ENCODE data around the gene BEX3.
"Not testable (repeated sequence)": the region's sequence is repeated elsewhere in the genome, so short reads cannot be mapped to it uniquely, and the experiment has no call there.

The BEX3 gene

DNA sequence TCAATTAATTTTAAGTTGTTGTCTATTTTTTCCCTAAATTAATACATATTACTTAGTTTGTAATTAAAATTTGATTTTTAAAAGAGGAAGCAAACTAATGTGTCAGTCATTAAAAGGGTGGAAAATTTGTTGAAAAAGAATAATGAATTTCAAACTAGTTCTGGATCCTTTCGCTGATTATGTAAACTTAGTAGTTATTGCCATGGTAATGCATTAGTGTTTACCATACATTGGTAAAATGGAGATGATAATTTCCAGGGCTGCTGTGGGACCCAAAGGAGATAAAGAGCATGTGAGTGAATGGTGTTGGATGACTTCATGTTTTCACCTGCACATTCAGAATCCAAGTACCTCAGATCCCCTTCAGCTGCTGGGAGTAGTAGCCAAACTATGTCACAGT, 6.5 kb downstream of the BEX3 start:
- DNase-seq (ENCODE audit: low read depth, low spot score) = no peak

DNA sequence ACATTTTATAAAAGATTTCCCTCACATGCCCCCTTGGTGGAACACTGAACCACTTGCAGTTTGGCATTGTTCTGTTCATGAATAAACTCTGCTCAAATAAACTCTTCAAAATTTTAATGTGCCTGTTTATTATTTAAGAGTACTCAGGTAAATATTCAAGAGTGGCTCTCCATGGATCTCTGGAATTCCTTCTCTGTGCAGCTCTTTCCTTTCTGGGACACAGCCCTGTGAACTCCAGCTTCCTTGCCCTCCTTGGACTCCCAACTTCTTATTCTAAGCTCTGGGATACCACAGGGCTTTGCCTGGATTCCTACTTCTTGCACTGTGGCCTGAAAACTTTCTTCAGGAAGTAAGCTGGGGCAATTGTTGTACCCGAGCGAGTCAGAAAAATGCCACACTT, 8.3 kb downstream of the BEX3 start:
- no peak for DNase-seq (ENCODE audit: low read depth, low spot score)

DNA sequence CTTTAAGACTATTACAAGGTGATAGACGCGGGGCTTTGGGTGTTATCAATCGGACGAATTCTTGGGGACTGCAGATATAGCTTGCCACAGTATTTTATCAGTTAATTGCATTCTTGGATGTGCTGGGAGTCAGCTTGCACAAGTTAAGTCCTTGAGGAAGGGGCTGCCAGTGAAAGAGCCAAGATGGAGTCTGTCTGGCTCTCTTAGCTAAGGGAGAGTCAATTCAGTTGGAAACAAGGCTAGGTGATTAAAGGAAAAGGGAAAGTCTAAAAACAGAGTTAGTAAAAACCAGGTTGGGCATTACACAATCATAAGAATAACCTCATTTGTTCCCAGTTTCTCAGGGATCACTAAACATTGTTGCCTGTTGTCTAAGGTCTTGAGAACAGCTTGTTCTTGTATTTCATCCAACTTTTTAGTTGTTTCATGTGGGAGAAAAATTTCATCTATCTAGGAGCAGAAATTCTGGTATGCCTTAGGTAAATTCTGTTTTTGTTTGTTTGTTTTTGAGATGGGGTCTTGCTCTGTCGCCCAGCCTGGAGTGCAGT, 9.0 kb downstream of the BEX3 start:
- not testable (repeated sequence) for DNase-seq (ENCODE audit: low read depth, low spot score)

DNA sequence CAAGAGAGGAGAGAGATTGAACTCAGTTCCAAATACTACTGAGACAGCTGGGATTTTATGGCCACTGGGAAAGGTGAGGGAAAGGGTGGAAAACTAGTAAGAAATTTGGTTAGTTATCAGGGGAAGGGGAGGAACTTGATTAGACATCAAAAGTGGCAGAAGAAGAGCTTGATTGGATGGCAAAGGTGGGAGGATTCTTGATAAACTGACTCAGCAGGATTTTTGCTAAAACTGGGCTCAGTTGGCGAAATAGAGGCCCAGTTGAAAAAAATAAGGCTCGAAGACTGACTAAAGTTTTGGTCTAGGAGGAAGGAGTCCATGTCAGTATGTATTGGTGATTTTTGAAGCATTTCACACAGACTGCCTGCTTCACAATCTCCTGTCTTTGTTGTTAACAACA, 10.0 kb downstream of the BEX3 start:
- DNase-seq (ENCODE audit: low read depth, low spot score) = no peak

DNA sequence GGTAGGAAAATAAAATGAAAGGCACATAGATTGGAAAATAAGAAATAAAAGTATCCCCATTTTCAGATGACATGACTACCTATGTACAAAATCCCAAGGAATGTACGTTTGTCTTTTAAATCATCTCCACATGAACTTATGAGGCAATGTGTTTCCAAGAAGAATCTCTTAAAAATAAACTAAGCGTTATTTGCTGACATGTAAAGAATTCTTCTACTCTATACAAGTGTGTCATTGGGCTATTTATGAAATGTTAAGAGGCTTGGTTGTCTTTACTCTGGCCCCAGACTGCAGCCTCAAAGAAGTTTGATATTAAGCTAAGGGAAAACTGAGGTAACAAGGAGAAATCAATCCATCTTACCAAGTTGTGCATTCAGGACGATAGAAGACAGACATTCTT, 17.1 kb downstream of the BEX3 start:
- no peak for DNase-seq (ENCODE audit: low read depth, low spot score)

DNA sequence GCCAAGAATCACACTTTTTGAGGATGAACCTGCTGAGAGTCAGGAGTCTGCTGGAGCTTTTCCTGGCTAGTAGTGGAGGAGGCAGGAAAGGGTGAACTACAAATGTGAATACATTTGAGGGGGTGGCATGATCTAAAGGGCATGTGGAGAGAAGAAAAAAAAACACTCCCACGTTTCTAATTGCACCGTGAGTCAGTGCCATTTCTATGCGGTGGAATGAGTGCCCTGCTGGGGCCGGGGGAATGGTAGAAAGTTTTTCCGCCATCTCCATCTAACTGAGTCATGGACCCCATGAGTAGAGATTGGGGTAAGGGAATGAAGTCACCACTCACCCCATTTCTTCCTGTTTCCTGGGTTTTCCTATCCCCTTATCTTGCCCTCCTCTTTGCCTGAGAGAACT, 19.8 kb downstream of the BEX3 start:
- no peak for DNase-seq (ENCODE audit: low read depth, low spot score)

DNA sequence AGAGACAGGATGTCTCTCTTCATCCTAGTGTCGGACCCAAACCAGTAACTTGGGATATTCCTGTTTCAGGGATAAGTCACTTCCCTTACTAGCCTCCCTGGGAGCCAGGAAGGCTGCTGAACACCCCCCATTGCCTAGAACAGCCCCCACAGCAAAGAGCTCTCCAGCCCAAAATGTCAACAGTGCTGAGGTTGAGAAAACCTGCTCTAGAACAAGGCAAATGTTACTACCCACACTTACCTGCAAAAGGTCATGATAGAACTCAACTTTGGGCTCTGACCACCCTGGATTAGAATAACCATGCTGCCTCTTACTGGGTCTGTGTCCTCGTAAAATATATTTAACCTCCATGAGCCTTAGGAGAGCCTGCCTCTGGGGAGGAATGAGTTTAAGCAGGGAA, 20.3 kb downstream of the BEX3 start:
- no peak for DNase-seq (ENCODE audit: low read depth, low spot score)

DNA sequence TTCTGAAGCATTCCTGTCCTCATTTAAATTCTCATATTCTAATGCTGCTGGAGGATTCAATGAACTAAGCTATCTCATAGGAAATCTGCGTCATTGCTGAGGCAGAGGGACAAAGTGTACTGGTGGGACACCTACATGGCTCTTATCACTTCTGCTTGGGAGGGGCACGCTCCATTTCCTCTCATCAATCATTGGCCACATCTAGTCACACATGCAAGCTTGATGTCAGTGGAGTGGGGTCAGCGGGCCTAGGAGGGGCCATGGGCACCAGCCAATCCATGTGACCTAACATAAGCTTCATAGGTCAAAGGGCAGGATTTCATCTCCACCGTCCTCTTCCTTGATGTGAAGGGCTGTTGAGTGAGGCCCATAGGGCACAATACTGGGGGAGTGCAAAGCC, 21.4 kb downstream of the BEX3 start:
- DNase-seq (ENCODE audit: low read depth, low spot score) = no peak

DNA sequence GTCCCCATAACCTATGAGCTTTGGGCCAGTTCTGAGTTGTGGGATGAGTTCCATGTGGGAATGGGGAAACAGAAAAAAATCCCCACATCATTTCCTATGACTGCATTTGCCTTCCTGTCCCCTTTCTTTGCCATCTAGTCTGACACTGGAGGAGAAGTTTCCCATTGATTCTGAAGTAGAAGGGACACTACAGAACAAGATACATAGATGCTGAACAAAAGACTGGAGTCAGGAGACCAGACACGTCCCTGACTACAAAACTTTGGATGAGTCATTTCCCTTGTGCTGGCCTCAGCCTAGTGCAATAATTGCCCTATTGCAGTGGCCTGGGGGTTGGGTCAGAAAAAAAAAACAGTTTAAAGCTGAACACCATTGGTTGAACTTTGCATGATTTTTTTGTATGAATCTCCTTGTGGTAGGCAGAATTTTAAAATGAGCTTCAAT, 22.1 kb downstream of the BEX3 start:
- no peak for DNase-seq (ENCODE audit: low read depth, low spot score)

DNA sequence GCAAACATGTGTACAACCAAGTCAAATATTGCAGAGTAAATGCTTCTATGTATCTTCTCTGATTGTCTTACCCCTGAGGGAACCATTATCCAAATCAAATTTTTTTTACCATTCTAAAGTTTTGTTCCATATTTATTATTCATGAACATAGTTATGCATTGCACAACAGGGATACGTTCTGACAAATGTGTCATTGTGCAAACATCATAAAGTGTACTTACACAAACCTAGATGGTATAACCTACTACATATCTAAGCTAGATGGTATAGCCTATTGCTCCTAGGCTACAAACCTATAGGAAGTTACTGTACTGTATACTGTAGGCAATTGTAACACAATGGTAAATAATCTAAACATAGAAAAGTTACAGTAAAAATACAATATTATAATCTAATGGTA, 23.4 kb downstream of the BEX3 start:
- DNase-seq (ENCODE audit: low read depth, low spot score) = no peak

DNA sequence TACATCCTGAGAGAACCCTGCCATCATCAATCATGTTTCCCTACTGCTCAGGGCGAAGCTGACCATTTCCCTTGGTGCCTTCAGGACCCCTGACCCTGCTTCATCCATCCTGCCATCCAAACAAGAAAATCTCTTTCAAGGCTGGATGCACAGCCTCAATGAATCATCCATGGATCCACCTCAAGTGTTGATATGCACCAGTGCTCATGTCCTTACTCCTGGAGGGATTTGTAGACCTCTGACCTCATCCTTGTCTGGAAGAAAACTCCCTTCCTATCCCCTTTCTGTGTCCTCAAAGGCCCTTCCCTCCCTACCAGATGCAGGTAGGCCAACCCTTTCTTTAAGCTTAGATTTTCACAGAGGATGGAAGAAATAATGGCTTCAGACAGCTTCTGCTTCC, 24.6 kb downstream of the BEX3 start:
- no peak for DNase-seq (ENCODE audit: low read depth, low spot score)

DNA sequence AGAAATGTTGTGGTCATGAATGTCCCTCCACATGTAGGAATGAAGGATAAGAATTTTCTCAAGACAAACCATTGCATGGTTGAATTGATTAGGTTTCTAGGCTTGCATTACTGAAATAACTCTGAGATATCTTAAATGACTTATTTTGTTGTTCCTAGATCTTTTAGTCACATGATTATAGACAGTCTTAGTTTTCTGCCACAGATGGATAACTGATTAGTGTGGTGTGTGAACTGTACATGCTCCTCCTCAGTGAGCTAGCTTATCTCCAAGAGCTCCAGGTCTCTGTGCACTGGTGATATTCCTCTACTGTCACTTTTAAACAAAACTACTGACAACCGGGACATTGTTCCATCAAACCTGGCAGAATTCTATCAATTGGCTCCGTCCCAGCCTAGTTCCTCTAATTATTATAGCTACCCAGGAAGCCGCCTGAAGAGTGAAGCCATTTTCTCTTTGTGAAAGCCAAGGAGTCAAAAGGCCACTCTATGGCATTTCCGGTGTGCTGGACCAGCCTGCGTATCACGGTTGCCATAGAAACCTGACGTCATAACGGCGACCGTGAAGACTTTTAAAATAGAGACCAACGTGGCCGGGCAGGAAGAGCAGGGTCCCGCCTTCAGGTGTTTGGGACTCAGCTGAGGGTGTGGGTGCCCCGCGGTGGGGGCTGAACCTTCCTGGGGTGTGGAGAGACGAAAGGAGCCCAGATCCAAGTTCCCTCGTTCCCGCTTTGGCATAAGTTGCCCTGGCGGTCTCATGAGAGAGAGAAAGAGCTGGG, 28.1 kb downstream of the BEX3 start:
- peak; percentile 75 for DNase-seq (ENCODE audit: low read depth, low spot score)

DNA sequence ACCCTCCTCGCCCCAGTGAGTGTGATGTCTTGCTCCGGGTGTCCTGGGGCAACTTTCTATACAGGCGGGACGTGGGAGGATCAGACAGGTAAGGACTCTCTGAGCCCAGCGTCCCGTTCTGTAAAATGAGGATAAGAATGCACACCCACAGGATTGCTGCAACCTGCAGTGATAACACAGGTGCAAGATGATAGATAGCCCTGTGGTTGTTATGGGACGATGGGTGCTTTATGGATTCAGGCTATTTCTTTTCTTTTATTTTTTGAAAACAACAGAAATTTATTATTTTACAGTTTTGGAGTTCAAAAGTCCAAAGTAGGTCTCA, 28.6 kb downstream of the BEX3 start:
- DNase-seq (ENCODE audit: low read depth, low spot score) = no peak

DNA sequence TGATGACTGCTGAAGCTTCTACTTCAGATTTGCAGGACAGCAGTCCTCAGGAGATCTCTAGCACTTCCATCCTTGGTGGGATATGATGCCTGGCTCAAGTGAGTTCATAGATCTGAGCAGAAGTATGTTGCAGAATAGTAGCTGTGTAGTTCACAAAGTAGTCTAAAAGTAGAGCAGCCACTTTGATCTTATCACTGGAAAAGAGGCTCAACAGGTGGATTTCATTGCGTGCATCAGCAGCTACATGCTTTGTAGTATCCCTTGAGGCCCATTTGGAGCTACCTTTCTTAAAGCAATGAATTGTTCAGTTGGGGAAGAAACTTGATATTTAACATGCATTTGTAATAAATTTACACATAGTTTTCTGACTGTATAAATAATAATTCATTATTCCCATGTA, 29.9 kb downstream of the BEX3 start:
- DNase-seq (ENCODE audit: low read depth, low spot score) = no peak

DNA sequence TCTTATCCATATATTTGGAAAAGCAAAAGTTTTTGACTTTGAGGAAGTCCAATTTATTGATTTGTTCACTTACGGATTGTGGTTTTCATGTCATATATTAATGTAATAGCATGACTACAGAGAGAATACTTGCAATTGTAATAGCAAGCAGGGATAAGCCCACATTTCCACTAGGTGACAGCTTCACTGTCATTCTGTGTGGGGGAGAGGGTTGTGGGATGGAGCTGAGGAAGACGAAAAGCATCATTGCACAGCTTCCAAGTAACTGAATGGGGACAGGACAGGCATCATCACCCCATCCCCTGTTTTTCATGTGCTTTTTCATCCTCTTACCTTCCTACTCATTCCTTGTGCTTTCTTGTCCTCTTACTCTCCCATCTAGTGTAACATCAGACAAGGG, 31.4 kb downstream of the BEX3 start:
- no peak for DNase-seq (ENCODE audit: low read depth, low spot score)

DNA sequence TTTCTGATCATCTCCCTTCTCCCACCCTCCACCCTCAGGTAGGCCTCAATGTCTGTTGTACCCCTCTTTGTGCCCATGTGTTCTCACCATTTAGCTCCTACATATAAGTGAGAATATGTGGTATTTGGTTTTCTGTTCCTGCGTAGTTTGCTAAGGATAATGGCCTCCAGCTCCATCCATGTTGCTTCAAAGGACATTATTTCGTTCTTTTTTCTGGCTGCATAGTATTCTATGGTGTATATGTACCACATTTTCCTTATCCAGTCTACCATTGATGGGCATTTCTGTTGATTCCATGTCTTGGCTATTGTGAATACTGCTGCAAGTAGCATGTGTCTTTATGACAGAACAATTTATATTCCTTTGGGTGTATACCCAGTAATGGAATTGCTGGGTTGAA, 35.4 kb downstream of the BEX3 start:
- not testable (repeated sequence) for DNase-seq (ENCODE audit: low read depth, low spot score)

DNA sequence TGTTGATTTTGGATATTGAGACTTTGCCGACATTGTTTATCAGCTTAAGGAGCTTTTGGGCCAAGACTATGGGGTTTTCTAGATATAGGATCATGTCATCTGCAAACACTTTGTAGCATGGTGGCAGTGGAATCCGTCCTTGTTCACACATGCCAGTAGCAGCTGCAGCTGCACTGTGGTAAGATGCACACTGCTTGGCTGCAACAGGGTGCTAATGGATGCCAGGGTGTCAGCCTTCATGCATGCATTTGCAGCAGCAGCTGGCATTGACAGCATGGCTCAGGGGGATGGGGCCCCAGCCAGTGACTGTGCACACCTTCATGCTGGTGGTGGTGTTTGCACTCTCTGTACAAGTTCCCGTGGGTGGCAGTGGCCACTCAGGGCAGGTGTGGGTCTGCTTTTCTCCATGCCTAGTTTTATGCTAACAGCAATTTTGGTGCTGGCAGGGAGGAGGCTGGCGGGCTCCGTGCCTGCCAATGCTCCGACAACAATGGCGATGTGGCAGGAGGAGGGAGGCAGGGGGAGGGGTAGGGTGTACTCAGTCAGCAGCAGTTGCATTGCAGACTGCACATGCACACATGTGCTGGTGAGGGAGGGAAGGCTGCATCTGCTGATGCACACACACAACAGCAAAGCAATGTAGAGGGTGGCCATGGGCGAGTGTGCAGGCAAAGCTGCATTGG, 37.5 kb downstream of the BEX3 start:
- DNase-seq (ENCODE audit: low read depth, low spot score) = no peak

DNA sequence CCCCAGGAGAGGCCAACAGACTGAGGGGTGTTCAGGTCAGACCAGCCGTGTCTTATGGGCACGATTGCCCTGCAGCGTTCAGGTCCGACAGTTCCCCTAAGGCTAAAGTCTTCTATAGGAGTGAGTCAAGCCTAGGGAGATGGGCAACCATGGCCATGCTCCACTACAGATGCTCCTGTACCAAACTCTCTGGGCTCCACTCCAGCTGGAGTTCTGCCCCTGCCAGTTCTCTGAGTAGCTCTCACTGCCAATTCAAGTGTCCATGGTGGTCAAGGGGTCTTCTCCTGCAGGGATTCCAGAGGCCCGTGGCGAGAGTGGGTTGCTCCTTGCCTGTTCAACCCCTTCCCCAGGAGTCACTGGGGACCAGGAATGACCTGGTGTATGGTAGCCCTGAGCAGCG, 38.2 kb downstream of the BEX3 start:
- no peak for DNase-seq (ENCODE audit: low read depth, low spot score)

DNA sequence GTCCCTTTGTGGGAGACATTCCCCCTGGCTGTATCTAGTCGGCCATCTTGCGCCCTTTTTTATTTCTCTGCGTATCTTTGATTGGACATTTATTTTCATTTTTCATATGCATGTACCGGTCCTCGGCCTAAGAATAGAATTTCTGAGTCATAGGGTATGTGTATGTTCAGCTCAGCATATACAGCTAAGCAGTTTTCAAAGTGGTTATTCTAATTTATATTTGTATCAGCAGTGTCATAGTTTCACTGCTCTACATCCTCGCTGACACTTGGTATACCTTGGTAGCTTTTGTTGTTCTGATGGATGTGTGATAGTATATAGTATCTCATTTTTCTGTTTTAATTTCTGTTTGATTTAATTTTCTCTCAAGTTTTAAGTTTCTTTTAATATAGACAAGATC, 38.7 kb downstream of the BEX3 start:
- no peak for DNase-seq (ENCODE audit: low read depth, low spot score)

DNA sequence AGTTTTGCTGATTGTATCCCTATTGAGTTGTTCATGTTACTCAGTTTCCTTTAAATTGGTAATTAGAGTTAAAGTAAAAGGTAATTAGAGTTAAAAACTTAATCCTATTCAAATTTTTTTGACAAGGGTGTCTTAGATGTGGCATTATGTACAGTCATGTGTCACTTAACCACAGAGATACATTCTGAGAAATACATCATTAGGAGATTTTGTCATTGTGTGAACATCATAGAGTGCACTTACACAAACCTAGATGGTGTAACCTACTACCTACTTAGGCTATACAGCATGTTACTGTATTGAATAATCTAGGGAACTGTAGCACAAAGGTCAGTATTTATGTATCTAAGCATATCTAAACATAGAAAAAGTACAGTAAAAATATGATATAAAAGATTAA, 39.2 kb downstream of the BEX3 start:
- DNase-seq (ENCODE audit: low read depth, low spot score) = no peak

DNA sequence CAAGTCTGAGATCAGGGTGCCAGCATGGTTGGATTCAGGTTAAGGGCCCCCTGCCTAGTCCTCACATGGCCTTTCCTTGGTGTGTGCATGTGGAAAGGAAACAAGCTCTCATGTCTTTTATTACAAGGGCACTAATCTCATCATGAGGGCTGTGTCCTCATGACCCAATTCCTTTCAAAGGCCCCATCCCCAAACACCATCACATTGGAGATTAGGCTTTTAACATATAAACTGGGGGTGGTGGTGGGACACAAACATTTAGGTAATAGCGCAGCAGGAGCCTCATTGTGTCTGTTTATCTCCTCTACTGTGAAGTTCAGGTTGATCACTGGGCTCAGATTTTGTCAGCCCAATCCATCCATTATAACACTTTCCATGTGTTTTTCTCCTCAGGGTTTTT, 41.0 kb downstream of the BEX3 start:
- no peak for DNase-seq (ENCODE audit: low read depth, low spot score)

DNA sequence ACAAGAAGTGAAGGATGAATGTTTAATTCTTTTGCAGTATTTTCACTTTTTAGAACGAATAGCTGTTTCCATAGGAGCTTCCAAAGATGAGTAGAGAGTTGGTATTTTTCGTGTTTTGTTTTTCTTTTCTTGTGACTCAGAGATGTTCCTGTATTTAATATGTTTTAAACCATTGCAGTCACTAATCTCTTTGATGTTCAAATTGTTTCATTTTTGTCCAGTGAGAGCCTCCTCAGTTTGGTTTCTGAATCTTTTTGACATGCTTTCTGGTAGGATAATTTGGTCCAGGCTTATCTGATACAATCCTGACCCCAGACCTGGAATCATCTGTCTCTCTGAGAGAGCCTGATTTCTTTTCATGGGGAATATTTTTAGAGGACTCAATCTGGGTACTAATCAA, 41.6 kb downstream of the BEX3 start:
- DNase-seq (ENCODE audit: low read depth, low spot score) = no peak

DNA sequence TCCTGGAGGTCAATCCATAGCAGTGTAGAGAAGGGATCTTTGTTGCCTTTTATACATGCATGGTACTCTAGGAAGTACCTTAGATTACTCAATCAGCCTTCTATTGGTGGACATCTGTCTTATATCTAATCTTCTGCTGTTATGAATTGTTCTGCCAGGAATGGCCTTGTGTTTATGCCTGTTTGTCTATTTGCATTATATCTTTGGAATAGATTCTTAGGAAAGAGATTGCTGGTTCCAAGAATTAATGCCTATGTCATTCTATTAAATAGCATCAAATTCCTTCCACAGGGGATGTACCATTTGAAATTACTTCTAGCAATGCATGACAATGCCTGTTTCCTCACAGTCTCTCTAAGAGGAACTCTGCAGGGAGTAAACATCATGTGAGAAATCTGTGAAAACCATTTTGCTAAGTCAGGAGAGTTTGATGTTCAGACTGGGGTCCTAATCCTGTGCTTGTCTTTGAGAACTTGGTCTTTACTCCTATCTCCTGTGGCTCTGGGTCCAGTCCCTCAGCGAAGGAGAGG, 42.5 kb downstream of the BEX3 start:
- no peak for DNase-seq (ENCODE audit: low read depth, low spot score)

All from iPS DF 19.7 (cell line).